Liver (tissue), 3 donors: ENCODE data around the gene NAV2.

Experiments used
- ATF3 ChIP-seq: IDR thresholded peaks from 2 replicates; pipeline ENCODE4 v1.6.1; 2016; ENCODE audit warnings: antibody characterized with exemption
- EGR1 ChIP-seq, 2 donors: IDR thresholded peaks; 2 replicates each; pipeline ENCODE4 v1.6.1; 2016 to 2018; ENCODE audit warnings: antibody characterized with exemption in 2 of 2, low read depth in 2 of 2
- JUND ChIP-seq, 2 donors: IDR thresholded peaks; 2 replicates each; pipeline ENCODE4 v1.6.1; 2016; ENCODE audit warnings: antibody characterized with exemption in 2 of 2
- REST ChIP-seq: IDR thresholded peaks from 2 replicates; pipeline ENCODE4 v1.6.1; 2016; ENCODE audit warnings: antibody characterized with exemption, mild to moderate bottlenecking
- SP1 ChIP-seq: IDR thresholded peaks from 2 replicates; pipeline ENCODE4 v1.6.1; 2018; ENCODE audit warnings: antibody characterized with exemption, mild to moderate bottlenecking
- YY1 ChIP-seq: IDR thresholded peaks from 2 replicates; pipeline ENCODE4 v1.6.1; 2016; ENCODE audit warnings: antibody characterized with exemption, mild to moderate bottlenecking
- ZBTB33 ChIP-seq: IDR thresholded peaks from 2 replicates; pipeline ENCODE4 v1.6.1; 2016; ENCODE audit warnings: antibody characterized with exemption
- TF ChIP-seq, protein P1 (sequence below): fragments of 150-350 bp; IDR thresholded peaks from 2 replicates; pipeline ENCODE4 v1.5.1; 2017; ENCODE audit warnings: improper control_type of control experiment, low read depth, low read length; ENCODE audit not compliant: missing input control
- donor health status: healthy.
- donor health status: healthy.

DNA sequence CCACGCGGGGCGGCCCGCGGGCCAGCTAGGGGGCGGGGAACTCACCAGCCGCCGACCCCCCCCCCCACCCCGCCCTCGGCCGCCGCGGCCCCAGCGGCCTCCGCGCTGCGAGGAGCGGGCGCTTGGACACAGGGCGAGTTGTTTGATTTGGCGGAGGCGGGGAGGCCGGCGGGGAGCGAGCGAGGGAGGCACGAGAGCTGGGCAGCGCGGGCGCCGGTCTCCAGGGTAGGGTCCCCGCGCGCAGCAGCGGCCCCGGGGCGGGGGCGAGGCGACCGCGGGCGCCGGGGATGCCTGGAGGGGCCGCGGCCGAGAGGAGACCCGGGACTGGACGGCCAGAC, 64.4 kb downstream of the NAV2 start:
- TF ChIP-seq ZBTB33 (no peak), YY1 (no peak), ATF3 (no peak), SP1 (no peak), JUND (IDR thresholded peaks at IDR 0.05) (no peak), REST (no peak), EGR1 (IDR thresholded peaks at IDR 0.05; ENCODE audit: low read depth in 2 of 2) (no peak)
- TF ChIP-seq, protein P1, sequence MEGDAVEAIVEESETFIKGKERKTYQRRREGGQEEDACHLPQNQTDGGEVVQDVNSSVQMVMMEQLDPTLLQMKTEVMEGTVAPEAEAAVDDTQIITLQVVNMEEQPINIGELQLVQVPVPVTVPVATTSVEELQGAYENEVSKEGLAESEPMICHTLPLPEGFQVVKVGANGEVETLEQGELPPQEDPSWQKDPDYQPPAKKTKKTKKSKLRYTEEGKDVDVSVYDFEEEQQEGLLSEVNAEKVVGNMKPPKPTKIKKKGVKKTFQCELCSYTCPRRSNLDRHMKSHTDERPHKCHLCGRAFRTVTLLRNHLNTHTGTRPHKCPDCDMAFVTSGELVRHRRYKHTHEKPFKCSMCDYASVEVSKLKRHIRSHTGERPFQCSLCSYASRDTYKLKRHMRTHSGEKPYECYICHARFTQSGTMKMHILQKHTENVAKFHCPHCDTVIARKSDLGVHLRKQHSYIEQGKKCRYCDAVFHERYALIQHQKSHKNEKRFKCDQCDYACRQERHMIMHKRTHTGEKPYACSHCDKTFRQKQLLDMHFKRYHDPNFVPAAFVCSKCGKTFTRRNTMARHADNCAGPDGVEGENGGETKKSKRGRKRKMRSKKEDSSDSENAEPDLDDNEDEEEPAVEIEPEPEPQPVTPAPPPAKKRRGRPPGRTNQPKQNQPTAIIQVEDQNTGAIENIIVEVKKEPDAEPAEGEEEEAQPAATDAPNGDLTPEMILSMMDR = no peak
